ENCODE results near the gene DIP2C.

GRCh38 chr10:325282-325681 lies 364.2 kb downstream of the DIP2C start:
- TF ChIP-seq CTCF (IDR thresholded peaks at IDR 0.05) (no peak), POLR2A (IDR thresholded peaks at IDR 0.05) (no peak)
